D721Med (cell line): ENCODE results near the gene GLE1.

Experiments used
- DNase-seq: peaks from one replicate; pipeline ENCODE4 v3.0.0; 2011; ENCODE audit warnings: low spot score; ENCODE audit not compliant: insufficient read length
- FAIRE-seq: peaks from 2 replicates; lab custom pipeline; 2011; peaks lifted over from hg19 to GRCh38; lab: Jason Lieb, UNC
- TF ChIP-seq, protein P1 (sequence below): IDR thresholded peaks from 2 replicates; pipeline ENCODE4 v1.5.1; 2012; ENCODE audit warnings: mild to moderate bottlenecking, control low read depth; ENCODE audit not compliant: insufficient read depth; ENCODE audit errors: missing control alignments

The GLE1 gene

DNA sequence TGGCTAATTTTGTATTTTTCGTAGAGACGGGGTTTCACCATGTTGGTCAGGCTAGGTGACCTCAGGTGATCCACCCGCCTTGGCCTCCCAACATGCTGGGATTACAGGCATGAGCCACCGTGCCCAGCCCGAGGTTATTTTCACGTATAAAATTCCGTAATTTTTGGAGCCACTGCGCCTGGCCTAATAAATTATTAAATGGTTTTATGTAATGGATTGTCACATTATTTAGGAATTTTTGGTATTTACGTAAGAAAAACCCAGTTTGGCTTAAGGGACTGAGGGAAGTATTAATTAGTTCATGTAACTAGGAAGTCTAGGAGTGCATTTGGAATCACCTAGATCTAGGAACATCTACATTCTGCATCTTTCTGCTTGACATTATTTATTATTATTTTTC lies 8.3 kb downstream of the GLE1 start:
- FAIRE-seq = no peak
- TF ChIP-seq, protein P1, sequence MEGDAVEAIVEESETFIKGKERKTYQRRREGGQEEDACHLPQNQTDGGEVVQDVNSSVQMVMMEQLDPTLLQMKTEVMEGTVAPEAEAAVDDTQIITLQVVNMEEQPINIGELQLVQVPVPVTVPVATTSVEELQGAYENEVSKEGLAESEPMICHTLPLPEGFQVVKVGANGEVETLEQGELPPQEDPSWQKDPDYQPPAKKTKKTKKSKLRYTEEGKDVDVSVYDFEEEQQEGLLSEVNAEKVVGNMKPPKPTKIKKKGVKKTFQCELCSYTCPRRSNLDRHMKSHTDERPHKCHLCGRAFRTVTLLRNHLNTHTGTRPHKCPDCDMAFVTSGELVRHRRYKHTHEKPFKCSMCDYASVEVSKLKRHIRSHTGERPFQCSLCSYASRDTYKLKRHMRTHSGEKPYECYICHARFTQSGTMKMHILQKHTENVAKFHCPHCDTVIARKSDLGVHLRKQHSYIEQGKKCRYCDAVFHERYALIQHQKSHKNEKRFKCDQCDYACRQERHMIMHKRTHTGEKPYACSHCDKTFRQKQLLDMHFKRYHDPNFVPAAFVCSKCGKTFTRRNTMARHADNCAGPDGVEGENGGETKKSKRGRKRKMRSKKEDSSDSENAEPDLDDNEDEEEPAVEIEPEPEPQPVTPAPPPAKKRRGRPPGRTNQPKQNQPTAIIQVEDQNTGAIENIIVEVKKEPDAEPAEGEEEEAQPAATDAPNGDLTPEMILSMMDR = no peak
- no peak for DNase-seq

DNA sequence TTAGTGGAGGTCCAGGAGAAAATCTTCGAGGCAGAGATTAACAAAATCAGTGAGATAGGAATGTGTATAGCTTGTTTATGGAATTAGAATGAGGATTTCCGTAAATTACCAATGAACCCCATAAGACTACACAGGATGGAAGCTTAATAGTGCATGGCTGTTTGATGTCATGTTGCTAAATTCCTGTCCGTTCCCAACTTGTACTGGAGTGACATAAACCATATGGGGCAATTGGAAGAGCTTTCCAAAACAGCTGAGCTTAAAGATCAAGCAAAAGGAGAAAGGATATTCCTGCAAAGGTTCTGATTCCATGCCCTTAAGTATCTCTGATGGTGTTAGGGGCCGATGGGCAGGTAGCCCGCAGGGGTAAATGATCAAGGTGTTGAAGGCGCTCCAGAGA lies 17.4 kb downstream of the GLE1 start:
- DNase-seq = no peak
- TF ChIP-seq, protein P1 = no peak
- FAIRE-seq = no peak

GRCh38 chr9:128523199-128523925 lies 18.8 kb downstream of the GLE1 start:
- DNase-seq (no peak), FAIRE-seq (no peak)
- TF ChIP-seq, protein P1 = no peak

- FAIRE-seq = no peak
- DNase-seq = no peak
- TF ChIP-seq, protein P1 = no peak
Observed at GRCh38 chr9:128526720-128527119, 22.2 kb downstream of the GLE1 start.

- TF ChIP-seq, protein P1 = no peak
- no peak for FAIRE-seq
- no peak for DNase-seq
Observed at GRCh38 chr9:128528445-128529160, 24.1 kb downstream of the GLE1 start.

GRCh38 chr9:128529191-128529590 lies 24.7 kb downstream of the GLE1 start:
- DNase-seq (no peak), FAIRE-seq (no peak)
- TF ChIP-seq, protein P1 = no peak

DNA sequence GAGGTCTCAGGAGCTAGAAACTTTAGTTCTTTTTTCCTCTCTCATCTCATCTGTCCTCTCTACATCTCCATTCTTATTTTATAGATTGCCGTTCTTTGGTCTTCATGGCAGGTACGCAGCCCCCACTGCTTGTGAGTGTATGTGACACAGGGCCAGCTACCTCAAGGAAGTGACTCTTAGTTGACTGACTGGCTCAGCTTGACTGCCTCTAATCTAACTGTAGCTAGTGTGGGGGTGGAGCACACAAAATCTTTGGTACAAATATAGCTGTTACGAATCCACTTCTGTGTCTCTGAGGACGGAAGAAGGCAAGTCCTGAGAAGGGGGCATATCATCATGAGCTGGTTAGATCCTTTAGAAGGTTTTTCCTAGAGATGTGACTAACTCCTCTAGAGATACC lies 28.1 kb downstream of the GLE1 start:
- no peak for FAIRE-seq
- DNase-seq = no peak
- TF ChIP-seq, protein P1 = no peak
